ENCODE data around the gene CADPS.

CADPS gene

GRCh38 chr3:62667714-62668113 is 207.5 kb downstream of the CADPS start:
- no peak overlapping the region for H3K4me3 ChIP-seq (ENCODE audit: low read length)
- peak; percentile 4 for DNase-seq (ENCODE audit: low read depth, low spot score)

GRCh38 chr3:62665627-62666437 is 209.4 kb downstream of the CADPS start:
- peak; percentile 35 for DNase-seq (ENCODE audit: low read depth, low spot score)
- no peak overlapping the region for H3K4me3 ChIP-seq (ENCODE audit: low read length)

- no peak overlapping the region for H3K4me3 ChIP-seq (ENCODE audit: low read length)
- no peak for DNase-seq (ENCODE audit: low read depth, low spot score)
These were observed 212.5 kb downstream of the CADPS start for GRCh38 chr3:62662677-62663076.

- no peak overlapping the region for H3K4me3 ChIP-seq (ENCODE audit: low read length)
- no peak for DNase-seq (ENCODE audit: low read depth, low spot score)
These were observed 215.6 kb downstream of the CADPS start for GRCh38 chr3:62659660-62660059.

GRCh38 chr3:62655691-62656063 is 219.5 kb downstream of the CADPS start:
- H3K4me3 ChIP-seq (ENCODE audit: low read length) = no peak overlapping the region
- no peak for DNase-seq (ENCODE audit: low read depth, low spot score)

- DNase-seq (ENCODE audit: low read depth, low spot score) = no peak
- H3K4me3 ChIP-seq (ENCODE audit: low read length) = no peak overlapping the region
These were observed 220.0 kb downstream of the CADPS start for GRCh38 chr3:62655056-62655690.

GRCh38 chr3:62653796-62654195 is 221.4 kb downstream of the CADPS start:
- H3K4me3 ChIP-seq (ENCODE audit: low read length) = no peak overlapping the region
- DNase-seq (ENCODE audit: low read depth, low spot score) = no peak

GRCh38 chr3:62647711-62648110 is 227.5 kb downstream of the CADPS start:
- H3K4me3 ChIP-seq (ENCODE audit: low read length) = no peak overlapping the region
- DNase-seq (ENCODE audit: low read depth, low spot score) = no peak

GRCh38 chr3:62644493-62644892 is 230.7 kb downstream of the CADPS start:
- DNase-seq (ENCODE audit: low read depth, low spot score) = no peak
- H3K4me3 ChIP-seq (ENCODE audit: low read length) = no peak overlapping the region

- H3K4me3 ChIP-seq (ENCODE audit: low read length) = no peak overlapping the region
- no peak for DNase-seq (ENCODE audit: low read depth, low spot score)
These were observed 236.9 kb downstream of the CADPS start for GRCh38 chr3:62638316-62638715.

GRCh38 chr3:62636235-62636826 is 238.9 kb downstream of the CADPS start:
- no peak overlapping the region for H3K4me3 ChIP-seq (ENCODE audit: low read length)

GRCh38 chr3:62632510-62633294 is 242.5 kb downstream of the CADPS start:
- no peak for DNase-seq (ENCODE audit: low read depth, low spot score)
- H3K4me3 ChIP-seq (ENCODE audit: low read length) = no peak overlapping the region

More at GRCh38 chr3:62636235-62636826, 238.9 kb downstream of the CADPS start:
- DNase-seq (ENCODE audit: low read depth, low spot score) = no peak

- H3K4me3 ChIP-seq (ENCODE audit: low read length) = no peak overlapping the region
- DNase-seq (ENCODE audit: low read depth, low spot score) = no peak
These were observed 243.7 kb downstream of the CADPS start for GRCh38 chr3:62631488-62631887.

GRCh38 chr3:62630664-62631063 is 244.6 kb downstream of the CADPS start:
- no peak for DNase-seq (ENCODE audit: low read depth, low spot score)
- no peak overlapping the region for H3K4me3 ChIP-seq (ENCODE audit: low read length)

- DNase-seq (ENCODE audit: low read depth, low spot score) = no peak
- no peak overlapping the region for H3K4me3 ChIP-seq (ENCODE audit: low read length)
These were observed 249.9 kb downstream of the CADPS start for GRCh38 chr3:62625268-62625667.

- H3K4me3 ChIP-seq (ENCODE audit: low read length) = no peak overlapping the region
- no peak for DNase-seq (ENCODE audit: low read depth, low spot score)
These were observed 251.0 kb downstream of the CADPS start for GRCh38 chr3:62624185-62624584.

GRCh38 chr3:62622553-62623174 is 252.6 kb downstream of the CADPS start:
- peak; percentile 60 for DNase-seq (ENCODE audit: low read depth, low spot score)
- no peak overlapping the region for H3K4me3 ChIP-seq (ENCODE audit: low read length)

- DNase-seq (ENCODE audit: low read depth, low spot score) = no peak
- H3K4me3 ChIP-seq (ENCODE audit: low read length) = no peak overlapping the region
These were observed 253.3 kb downstream of the CADPS start for GRCh38 chr3:62621925-62622324.

GRCh38 chr3:62621176-62621575 is 254.0 kb downstream of the CADPS start:
- H3K4me3 ChIP-seq (ENCODE audit: low read length) = no peak overlapping the region
- DNase-seq (ENCODE audit: low read depth, low spot score) = no peak

Data from Jurkat, Clone E6-1 (cell line).